LNCAP (cell line): ENCODE results near the gene CSNK1G3.

Experiments
- TF ChIP-seq, protein P1 (sequence below): fragments of 450-650 bp; IDR thresholded peaks from 2 replicates; pipeline ENCODE4 v1.5.1; 2017; ENCODE audit warnings: mild to moderate bottlenecking

Gene CSNK1G3

DNA sequence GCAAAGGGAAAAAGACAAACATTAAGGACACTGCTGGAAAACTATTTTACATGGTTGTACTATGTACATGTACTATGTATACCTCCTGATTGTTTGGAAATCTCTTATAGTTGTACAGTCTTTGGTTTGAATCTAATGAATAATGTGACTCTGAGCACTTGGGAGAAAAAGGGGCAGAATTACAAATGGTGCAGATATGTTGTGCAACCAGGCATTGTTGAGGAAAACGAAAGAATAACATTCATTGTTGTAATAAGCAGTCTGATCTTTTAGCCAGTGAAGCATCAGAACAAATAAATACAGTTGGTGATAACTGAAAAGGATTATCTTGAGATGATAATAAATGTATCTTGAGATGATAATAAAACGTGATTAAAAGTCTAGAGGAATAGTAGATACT, 87.2 kb downstream of the CSNK1G3 start:
- TF ChIP-seq, protein P1, sequence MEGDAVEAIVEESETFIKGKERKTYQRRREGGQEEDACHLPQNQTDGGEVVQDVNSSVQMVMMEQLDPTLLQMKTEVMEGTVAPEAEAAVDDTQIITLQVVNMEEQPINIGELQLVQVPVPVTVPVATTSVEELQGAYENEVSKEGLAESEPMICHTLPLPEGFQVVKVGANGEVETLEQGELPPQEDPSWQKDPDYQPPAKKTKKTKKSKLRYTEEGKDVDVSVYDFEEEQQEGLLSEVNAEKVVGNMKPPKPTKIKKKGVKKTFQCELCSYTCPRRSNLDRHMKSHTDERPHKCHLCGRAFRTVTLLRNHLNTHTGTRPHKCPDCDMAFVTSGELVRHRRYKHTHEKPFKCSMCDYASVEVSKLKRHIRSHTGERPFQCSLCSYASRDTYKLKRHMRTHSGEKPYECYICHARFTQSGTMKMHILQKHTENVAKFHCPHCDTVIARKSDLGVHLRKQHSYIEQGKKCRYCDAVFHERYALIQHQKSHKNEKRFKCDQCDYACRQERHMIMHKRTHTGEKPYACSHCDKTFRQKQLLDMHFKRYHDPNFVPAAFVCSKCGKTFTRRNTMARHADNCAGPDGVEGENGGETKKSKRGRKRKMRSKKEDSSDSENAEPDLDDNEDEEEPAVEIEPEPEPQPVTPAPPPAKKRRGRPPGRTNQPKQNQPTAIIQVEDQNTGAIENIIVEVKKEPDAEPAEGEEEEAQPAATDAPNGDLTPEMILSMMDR: no peak

DNA sequence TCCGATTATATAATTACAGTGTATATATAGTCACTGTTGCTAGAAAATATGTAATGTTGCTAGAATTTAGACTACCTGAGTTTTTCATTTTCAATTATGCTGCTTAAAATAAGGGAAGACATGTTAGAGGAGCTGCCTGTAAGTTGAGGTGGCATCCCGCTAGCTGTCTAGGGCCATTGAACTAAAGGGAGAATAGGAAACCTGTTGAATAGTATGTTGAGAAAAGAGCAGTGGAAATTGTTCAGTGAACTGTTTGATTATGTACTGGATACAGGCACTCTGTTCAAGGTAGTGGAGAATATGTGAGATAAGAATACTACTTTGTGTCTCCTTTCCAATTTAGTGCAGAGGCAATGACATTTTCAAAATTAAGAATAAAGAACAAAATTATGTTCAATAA, 89.6 kb downstream of the CSNK1G3 start:
- TF ChIP-seq, protein P1: no peak

DNA sequence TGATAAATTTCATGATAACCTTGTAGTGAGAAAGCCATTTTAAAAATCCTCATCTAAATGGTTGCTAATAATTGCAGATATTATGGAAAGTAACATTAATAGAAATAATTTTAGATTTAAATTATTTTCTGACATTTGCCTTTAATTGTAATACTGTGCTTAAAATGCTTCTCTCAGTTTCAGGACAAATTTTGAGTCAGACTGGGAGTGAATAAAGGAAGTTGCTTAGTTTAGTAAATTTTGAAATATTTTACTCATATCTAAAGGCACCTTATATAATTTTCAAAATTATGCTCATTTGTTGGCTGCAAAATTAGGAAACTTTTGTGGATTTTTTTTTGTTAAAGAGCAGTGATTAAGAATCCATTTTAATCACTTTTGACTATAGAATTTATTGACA, 93.8 kb downstream of the CSNK1G3 start:
- TF ChIP-seq, protein P1: no peak

DNA sequence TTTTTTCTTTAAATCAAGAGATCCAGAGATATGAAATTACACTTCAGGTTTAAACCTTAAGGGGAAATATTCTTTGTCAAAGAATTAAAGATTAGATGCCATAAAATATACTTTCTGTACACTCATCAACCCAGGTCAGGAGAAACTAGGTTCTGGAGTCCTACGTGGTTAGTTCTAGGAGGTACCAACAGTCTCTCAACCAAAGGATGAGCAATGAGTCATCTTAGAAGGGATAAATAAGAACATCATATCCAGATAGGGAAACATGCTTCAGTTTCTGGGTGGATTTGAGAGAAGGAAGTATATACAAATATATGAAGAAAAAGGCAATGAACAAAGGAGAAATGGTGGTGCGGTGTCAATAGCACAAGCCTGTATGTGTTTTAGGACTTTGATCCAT, 98.2 kb downstream of the CSNK1G3 start:
- TF ChIP-seq, protein P1: no peak

DNA sequence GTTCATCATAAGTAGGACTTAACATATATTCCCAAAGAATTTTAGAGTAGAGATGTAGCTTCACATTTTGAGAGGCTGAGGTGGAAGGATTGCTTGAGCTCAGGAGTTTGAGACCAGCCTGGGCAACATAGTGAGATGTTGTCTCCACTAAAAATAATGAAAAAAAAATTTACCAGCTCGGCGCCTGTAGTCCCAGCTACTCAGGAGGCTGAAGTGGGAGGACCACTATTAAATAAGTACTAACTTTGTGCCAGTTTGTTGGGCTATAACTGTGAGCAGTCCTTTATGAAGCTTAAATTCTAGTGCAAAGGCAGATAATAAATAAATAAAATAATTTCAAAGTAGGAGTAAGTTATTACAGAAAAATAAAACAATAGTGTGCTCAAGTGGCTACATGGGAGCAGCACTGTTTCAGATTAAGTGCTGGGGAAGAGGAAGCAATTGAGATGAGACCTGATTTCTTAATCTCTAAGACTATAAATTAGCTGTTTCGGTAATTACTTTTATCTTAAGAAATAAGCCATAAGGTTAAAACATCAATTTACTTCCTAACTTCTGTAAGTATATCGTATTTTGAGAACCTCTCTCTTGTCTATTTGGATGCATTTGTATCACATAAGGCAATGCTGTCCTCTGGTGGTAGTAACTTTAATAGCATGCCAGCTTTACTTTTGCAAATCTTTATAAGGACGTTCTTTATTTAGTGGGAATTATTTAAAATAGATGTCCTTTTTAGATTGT, 98.9 kb downstream of the CSNK1G3 start:
- TF ChIP-seq, protein P1: peak; percentile 99

DNA sequence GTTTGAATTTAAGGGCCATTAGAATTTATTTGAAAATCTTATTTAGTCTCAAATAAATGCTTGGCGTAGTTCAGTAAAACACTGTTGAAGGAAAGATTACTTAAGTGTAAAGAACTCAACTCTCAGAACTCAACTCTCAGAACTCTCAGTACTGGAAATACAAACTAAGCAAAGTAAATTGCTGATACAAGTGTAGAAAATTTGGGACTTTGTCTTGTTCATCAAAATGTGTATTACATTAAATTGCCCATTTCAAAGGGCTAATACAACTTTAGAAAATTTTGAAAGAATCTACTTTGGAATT, 99.4 kb downstream of the CSNK1G3 start:
- TF ChIP-seq, protein P1: no peak

DNA sequence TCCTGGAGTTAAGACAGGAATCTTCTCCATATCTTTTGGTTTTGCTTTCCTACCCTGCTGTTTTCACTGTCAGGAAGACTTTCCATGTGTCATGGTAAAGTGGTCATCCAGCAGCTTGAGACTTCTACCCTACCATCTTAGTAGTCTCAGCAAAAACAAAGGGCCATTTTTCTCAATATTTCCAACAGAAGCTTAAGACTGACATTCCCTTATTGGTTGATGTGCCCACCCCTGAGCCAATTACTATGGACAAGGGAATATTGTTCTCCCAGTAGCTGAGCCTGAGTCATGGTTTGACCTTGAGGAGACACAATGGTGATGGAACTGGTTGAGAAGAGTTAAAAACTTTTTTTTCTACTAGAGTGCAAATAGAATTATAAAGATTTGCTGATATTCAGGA, 105.6 kb downstream of the CSNK1G3 start:
- TF ChIP-seq, protein P1: no peak

DNA sequence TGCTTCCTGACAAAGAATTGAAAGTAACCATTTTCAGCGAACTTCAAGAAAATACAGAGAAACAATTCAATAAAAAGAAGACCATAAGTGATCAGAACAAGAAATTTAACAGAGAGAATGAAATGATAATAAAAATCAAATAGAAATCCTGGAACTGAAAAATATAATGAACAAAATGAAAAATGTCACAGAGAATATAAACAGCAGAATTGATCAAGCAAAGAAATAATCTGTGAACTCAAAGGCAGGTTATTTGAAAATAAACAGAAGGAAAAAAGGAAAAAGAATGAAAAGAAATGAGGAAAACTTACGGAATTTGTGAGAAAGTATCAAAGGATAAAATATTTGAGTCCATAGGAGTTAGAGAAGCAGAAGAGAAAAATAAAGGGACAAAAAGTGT, 114.1 kb downstream of the CSNK1G3 start:
- TF ChIP-seq, protein P1: no peak
